ENCODE data around the gene SLC22A31.
"Not testable (repeated sequence)": the region's sequence is repeated elsewhere in the genome, so short reads cannot be mapped to it uniquely, and the experiment has no call there.

SLC22A31 gene

DNA sequence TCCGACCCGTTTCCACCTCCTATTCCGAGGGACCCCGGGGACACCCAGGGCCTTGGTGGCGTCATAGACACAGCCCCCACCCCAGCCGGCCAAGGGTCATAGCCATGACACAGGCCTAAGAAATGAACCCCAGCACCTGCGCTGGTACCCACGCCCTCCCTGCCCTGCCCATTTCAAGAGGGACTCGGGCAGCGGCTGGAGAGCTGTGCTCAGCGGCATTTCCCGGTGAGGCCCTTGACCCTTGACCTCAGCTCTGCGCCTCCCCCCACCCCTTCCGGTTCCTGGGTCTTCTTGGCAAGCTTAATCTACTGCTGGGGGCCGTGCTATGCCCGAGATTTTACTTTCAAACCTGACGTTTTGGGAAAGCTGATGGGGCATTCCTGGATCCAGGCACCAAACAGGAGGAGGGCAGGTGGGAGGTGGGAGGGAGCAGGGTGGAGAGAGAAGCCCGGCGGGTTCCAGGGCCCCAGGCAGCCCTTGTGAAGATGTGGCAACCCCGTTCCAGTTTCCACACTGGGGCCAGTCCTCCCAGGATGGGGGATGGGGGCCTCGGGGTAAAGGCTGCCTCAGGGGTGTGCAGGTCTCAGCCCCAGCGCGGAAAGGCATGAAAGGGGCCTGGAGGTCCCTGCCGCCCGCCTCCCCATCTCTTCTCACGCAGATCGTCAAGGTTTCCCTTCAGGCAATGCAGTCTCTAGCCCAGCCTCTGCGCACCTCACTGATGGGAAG is at the start of gene SLC22A31:
Gene SLC22A31, minus strand, starts transcription at position 414 of the 726 bp plus-strand sequence. Its CDS starts 36 bp downstream, at position 378.
- DNase-seq (ENCODE audit: low read depth) = no peak

DNA sequence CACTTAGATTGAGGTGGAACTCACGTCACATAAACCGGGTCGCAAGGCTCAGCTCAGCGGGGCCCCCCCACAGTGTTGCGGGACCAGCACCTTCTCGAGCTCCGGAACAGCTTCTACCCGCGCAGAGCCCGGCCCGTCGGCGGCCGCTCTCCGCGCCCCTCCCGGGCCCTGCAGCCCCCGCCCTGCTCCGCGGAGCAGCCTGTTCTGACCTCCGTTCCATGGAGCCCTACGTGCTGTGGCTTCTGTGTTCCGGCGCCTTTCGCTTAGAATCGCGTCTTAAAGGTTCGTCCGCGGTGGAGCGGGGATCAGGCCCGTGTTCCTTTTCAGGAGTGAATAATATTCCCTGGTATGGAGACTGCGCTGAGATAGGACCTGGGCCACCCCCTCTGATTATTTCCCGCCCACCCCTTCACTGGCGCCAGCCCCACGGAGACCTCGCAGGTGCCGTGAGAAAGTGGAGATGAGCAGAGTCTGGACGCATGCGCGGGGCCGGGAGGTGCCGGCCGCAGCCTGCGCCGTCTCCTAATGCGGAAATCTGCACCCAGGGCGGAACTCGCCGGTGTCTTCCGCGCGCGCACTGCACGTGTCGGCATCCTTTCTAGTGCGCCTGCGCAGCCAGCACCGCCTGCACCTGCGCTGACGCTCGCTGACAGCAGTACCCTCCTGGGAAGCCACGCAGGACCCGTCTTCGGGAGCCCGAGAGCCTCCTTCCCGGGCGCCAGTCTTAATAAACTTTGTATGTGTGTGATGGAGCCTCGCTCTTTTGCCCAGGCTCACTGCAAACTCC is 48.1 kb upstream of the SLC22A31 start:
- no peak for DNase-seq (ENCODE audit: low read depth)

DNA sequence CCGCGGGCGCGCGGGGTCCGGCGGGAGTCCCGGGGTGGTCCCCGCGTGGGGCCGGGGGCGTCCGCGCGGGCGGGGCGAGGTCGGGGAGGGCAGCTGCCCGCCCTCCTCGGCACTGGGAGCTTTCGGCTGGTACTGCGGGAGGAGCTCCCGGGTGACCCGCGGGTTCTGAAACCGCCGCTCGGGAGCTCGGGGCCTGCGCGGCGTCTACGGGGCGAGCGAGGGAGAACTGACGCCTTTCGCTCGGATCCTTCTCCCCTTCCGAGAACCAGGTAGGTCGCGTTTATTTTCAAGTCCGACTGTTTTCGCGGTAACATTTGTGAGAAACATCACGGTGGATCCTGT is 47.4 kb upstream of the SLC22A31 start:
- not testable (repeated sequence) for DNase-seq (ENCODE audit: low read depth)

DNA sequence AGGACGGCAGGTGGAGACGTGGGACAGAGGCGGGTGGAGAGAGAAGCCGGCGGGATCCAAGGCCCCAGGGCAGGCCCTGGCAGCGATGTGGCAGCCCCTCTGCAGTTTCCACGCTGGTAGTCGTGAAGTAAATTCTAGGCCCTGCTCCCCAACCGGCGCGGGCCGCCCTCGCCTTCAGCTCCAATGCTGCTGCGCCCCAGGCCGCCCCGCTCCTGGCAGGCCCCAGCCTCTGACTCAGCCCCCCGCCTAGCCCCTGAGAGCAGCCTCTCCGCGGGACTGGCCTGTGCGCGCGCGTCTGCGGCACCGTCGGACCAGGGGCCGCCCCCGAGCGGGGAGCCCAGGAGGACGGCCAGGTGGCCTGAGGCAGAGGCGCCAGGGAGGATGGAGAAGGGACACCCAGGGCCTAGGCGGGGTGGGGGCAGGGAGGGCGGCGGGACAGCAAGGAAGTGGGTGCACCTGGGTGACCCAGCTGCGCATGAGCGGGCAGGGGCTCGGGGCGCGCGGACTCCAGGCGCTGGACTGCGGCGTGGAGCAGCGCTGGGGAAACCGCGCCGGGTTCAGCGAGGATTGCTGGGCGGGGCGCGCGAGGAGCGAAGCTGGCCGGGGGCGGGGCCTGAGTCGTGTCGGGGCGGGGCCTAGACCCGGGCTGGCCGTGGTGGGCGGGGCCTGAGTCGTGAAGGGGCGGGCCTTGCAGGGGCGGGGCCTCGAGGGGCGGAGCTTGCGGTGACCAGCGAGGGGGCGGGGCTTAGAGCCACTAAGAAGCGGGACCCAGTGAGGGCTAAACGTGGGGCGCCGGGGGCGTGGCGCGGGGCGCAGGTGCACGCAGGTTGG is 46.8 kb upstream of the SLC22A31 start:
- DNase-seq (ENCODE audit: low read depth) = peak; percentile 51

DNA sequence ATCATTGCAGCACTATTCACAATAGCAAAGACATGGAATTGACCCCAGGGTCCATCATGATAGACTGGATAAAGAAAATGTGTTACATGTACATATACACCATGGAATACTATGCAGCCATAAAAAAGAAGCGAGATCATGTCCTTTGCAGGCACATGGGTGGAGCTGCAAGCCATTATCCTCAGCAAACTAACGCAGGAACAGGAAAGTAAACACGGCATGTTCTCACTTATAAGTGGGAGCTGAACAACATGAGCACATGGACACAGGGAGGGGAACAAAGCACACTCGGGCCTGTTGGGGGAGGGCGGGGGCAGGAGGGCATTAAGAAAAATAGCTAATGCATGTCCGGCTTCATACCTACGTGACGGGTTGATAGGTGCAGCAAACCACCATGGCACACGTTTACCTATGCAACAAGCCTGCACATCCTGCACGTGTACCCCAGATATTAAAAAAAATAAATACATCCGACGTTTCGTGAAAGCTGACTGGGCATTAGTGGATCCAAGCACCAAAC is 46.1 kb upstream of the SLC22A31 start:
- no peak for DNase-seq (ENCODE audit: low read depth)

DNA sequence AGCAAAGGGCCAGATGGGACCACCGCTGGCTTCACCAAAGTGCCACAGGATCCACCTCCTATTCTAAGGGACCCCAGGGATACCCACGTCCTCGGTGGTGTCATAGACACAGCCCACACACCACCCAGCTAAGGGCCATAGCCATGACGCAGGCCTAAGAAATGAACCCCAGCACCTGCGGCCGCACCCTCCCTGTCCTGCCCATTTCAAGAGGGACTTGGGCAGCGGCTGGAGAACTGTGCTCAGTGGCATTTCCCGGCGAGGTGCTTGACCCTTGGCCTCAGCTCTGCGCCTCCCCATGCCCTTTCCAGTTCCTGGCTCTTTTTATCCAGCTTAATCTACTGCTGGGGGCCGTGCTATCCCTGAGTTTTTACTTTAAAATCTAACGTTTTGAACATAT is 44.4 kb upstream of the SLC22A31 start:
- no peak for DNase-seq (ENCODE audit: low read depth)

DNA sequence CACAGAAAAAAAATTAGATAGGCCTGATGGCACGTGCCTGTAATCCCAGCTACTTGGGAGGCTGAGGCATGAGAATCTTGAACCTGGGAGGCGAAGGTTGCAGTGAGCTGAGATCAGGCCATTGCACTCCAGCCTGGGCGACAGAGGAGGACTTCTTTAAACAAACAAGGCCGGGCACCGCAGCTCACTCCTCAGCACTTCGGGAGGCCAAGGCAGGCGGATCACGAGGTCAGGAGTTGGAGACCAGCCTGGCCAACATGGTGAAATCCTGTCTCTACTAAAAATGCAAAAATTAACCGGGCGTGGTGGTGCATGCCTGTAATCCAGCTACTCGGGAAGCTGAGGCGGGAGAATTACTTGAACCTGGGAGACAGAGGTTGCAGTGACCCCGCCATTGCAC is 43.9 kb upstream of the SLC22A31 start:
- DNase-seq (ENCODE audit: low read depth) = not testable (repeated sequence)

DNA sequence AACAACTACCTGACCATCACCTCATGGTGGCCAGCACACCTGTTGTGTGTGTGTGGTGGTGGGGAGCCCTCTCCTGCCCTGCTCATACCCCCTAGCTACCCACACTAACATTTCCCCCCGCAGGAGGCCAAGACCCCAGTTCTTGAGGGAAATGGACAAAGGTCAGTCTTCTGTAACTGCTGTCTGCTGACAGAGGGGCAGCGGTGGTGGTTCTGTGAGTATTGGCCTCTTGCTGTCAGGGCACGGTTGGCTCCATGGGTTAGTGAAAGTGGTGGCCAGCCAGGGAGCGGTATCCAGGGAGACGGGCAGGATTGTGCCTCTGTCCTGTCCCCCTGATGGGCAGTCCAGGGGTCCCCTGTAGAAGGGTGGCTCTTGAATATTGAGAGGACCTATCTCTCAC is 43.3 kb upstream of the SLC22A31 start:
- no peak for DNase-seq (ENCODE audit: low read depth)

DNA sequence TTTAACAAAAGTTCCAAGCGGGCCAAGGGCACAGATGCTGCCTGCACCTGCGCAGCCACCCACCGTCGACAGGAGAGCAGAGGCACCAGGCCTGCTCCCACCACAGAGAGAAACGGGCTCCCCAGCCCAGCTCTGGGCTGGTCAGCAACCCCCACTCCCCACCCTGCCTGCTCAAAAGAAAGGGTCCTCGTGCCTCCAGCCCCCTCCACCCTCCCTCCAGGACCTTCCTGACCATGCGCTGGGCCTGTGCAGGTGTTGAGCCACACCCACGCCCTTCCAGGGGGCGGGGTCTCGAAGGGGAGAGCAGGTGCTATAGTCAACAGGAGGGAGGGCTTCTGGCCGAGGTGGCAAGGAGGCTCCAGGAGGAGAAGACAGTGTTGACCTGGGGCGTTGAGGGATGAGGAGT is 42.5 kb upstream of the SLC22A31 start:
- no peak for DNase-seq (ENCODE audit: low read depth)

DNA sequence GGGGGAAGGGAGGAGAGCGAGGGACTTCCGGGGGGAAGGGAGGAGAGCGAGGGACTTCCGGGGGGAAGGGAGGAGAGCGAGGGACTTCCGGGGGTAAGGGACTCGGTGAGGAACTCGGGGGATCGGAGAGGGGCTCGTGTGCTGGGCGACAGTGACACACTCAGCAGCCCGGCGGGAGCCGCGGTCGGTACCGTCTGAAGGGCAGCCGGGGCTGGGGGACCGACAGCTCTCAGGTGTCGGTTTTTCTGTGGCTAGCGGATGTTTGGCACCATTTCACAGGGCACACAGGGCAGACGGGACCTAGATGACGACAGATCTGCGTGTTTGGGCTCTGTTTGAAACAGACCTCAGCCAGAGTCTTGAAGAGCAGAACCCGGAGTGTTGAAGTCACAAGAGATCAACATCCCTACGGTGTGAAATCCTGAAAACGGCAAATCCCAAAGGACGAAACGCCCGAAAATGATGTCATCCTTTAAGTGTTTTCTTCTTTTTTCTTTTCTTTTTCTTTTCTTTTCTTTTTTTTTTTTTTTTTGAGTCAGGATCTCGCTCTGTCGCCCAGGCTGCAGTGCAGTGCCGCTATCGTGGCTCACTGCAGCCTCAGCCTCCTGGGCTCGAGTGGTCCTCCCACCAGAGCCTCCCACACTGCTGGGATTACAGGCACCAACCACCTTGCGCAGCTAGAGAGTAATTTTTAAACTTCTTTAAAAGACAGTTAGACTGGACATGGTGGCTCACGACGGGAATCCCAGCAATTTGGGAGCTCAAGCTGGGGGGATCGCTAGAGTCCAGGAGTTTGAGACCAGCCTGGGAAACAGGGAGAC is 41.1 kb upstream of the SLC22A31 start:
- DNase-seq (ENCODE audit: low read depth) = peak; percentile 63

DNA sequence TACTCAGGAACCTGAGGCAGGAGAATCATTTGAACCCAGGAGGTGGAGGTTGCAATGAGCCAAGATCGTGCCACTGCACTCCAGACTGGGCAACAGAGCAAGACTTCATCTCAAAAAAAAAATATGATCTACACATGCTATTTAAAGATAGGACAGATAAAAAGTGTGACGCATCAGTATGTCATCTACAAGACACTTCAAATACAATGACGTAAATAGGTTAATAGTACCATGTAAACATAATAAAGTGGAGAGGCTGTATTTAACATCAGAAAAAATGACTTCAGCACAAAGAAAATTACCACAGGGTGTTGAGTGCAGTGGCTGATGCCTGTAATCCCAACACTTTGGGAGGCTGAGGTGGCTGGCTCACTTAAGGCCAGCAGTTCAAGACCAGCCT is 37.4 kb upstream of the SLC22A31 start:
- no peak for DNase-seq (ENCODE audit: low read depth)

DNA sequence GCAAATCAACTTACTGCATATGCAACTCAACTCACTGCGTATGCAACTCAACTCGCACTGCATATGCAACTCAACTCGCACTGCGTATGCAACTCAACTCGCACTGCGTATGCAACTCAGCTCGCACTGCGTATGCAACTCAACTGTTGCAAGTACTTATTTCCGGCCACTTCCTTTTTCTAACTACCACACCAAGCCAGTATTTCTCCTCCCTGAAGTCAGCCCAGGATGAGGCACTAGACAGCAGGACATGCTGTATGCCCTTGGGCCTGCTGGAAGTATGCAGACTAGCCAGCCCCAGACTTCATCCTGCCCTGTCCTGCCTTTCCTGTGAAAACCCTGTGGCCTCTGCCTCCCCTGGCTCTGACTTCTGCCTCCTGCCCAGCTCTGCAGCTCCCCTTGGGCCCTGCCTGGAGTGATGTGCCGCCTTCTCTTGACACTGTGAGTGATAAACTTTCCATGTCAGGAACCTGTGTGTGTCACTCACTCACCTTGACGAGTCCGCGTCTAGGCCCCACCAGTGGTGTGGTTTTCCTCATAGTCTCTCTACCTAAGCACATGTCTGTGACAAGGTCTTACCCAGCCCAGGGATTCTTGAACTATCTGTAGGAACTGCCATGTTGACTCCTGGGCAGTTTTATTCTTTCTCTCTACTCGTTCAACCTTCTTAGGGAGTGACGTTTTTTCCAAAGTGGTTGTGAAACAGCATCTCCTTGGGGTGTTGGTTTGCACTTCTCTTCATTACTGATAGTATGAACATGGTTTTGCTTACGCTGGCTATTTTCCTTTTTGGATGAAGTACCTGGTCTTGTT is 33.5 kb upstream of the SLC22A31 start:
- DNase-seq (ENCODE audit: low read depth) = no peak

DNA sequence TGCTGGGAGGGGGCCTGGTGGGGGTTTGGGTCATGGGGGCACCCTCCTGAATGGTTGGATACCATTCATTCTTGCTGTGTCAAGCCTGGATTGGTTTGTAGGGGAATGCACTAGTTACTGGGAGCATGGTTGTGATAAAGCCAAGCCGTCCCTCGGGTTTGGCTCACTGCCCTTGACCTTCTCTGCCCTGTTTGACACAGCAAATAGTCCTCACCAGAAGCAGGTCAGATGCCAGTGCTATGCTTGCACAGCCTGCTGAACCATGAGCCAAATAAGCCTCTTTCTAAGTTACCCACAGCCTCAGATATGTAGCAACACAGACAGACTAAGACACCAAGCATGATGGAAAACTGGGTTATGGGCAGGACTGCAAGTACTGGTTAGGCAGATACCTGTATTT is 31.8 kb upstream of the SLC22A31 start:
- DNase-seq (ENCODE audit: low read depth) = no peak

DNA sequence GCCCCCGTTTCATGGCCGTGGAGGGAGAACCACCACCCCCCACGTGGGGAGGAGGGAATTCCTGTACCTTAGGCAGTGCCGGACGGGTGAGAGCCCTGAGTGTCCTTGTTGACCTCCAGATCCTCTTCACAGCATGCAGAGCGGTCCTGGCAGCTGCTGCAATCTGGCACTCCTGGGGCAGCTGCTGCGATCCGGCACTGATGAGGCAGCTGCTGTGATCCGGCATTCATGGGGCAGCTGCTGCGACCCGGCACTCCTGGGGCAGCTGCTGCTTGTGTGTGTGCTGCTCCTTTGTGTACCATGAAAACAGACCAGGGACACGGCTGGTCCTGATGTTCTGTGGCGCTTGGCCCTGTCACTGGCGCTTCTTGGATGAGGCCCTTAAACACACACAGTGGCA is 29.9 kb upstream of the SLC22A31 start:
- DNase-seq (ENCODE audit: low read depth) = no peak

DNA sequence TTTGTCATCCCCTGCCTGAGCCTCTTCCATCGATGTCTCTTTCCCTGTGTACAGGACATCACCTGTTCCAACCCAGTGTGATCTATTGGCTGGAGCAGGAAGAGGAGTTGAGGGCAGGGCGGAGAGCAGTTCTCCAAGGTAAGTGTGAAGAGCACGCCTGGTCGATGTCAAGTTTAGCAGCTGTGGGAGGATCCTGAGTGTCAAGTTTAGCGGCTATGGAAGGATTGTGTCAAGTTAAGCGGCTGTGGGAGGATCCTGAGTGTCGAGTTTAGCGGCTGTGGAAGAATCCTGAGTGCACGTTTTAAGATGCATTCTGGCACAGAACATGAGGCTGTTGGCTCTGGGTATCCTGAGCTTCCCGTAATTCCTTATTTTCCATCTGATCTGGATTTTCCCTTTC is 24.3 kb upstream of the SLC22A31 start:
- DNase-seq (ENCODE audit: low read depth) = no peak

DNA sequence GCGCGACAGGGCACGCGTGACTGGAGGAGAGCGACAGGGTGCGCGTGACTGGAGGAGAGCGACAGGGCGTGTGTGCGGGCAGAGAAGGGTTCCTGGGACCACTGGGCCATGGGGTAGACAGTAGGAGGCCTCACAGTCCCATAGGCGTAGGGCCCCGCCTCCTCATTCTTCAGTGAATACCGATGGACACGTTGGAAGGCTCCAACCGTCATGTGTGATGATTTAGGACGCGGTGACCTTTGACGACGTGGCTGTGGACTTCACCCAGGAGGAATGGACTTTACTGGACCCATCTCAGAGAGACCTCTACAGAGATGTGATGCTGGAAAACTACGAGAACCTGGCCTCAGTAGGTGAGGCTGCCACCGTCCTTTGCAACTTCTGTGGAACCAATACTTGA is 22.6 kb upstream of the SLC22A31 start:
- DNase-seq (ENCODE audit: low read depth) = no peak

DNA sequence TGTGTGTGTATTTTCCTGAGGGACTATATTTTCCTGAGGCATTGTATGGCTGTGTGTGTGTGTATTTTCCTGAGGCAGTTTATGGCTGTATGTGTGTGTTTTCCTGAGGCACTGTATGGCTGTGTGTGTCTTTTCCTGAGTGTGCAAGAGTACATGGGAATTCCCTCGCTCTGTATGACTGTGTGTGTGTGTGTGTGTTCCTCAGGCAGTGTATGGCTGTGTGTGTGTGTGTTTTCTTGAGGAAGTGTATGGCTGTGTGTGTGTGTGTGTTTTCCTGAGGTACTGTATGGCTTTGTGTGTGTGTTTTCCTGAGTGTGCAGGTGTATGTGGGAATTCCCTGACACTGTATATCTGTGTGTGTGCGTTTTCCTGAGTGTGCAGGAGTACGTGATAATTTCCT is 21.3 kb upstream of the SLC22A31 start:
- no peak for DNase-seq (ENCODE audit: low read depth)

DNA sequence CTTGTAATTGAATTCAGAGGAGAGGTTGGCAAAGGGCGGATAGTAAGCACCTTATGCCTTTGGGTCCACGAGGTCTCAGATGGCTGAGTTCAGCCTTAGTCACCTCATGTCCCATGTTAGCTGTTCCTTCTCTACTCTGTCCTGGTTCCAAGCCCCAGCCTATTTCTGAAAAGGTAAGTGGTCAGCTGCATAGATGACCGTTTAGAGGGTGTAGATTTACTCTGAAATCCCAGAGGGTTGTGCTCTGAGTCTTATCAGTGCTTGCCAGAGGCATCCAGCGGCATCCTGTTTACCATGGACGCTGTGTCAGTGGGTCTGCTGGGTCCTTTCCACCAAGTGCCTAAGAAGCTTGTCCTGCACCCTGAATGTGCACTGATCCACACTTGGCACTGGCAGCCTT is 19.0 kb upstream of the SLC22A31 start:
- no peak for DNase-seq (ENCODE audit: low read depth)

DNA sequence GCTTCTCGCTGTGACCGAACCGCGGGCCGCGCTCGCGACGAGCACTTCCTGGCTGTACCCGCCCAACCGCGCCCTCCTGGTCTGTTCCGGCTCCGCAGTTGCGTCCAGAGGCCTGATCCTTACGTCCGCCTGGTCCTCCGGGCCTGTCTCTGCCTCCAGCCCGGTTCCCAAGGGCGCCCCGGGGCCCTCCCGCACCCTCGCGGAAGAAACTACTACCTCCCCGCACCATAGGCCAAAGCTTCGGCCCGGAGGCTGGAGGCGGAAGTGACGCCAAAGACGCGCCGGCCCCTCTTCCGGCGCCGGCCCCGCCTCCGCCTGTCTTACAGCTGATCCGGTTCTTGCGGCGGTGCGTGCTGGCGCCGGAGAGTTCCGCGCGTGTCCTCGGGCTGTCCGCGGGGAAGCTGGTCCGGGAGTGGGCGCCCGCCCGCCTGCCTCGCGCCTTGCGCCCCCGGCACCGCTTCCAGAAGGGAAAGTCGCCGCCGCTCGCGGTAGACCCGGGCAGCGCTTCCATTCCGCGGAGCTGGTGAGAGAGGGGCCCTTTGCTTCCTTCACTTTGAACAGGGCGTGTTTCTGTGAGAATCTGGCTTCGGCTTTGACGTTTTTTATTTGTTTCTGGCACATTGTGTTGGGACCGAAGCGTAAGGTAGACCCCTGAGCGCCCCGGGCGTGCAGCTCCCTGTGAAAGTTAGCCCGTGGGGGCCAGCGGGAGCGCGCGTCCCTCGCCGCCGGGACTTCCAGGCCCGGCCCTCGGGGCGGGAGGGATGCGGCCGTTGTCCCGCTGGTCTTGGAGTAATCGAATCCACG is 17.3 kb upstream of the SLC22A31 start, which contains the start of gene ZNF778:
Gene ZNF778, plus strand, starts transcription at position 316 of the 804 bp plus-strand sequence. CDS start 3,425 bp downstream, outside the sequence.
- peak; percentile 57 for DNase-seq (ENCODE audit: low read depth)

DNA sequence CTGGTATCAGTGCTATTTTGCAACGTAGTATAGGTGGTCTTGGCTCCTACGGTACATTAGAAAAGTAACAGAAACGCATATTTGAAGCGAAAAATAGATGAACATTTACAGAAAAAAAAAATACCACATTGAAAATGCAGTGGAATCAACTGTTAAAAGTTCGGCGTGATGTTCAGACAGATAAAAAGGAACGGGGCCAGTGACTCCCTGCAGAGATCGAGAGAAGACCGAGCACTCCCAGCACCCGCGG is 16.7 kb upstream of the SLC22A31 start:
- no peak for DNase-seq (ENCODE audit: low read depth)

All from GM04504 (cell line).